HG02840 (cell line): Measurements from ENCODE around the gene HNRNPA2B1.
"Not testable (repeated sequence)": the region's sequence is repeated elsewhere in the genome, so short reads cannot be mapped to it uniquely, and the experiment has no call there.

Experiments
- ATAC-seq: cut with Tn5 transposase; IDR thresholded peaks from one replicate; pipeline ENCODE4 v1.9.1; 2021; ENCODE audit warnings: mild to moderate bottlenecking, moderate library complexity, moderate number of reproducible peaks; ENCODE audit not compliant: unreplicated experiment, low FRiP score

The HNRNPA2B1 gene

DNA sequence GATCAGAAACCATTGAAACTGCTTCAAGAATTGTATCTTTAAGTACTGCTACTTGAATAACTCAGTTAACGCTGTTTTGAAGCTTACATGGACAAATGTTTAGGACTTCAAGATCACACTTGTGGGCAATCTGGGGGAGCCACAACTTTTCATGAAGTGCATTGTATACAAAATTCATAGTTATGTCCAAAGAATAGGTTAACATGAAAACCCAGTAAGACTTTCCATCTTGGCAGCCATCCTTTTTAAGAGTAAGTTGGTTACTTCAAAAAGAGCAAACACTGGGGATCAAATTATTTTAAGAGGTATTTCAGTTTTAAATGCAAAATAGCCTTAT, 14.7 kb downstream of the HNRNPA2B1 start:
- no peak for ATAC-seq

DNA sequence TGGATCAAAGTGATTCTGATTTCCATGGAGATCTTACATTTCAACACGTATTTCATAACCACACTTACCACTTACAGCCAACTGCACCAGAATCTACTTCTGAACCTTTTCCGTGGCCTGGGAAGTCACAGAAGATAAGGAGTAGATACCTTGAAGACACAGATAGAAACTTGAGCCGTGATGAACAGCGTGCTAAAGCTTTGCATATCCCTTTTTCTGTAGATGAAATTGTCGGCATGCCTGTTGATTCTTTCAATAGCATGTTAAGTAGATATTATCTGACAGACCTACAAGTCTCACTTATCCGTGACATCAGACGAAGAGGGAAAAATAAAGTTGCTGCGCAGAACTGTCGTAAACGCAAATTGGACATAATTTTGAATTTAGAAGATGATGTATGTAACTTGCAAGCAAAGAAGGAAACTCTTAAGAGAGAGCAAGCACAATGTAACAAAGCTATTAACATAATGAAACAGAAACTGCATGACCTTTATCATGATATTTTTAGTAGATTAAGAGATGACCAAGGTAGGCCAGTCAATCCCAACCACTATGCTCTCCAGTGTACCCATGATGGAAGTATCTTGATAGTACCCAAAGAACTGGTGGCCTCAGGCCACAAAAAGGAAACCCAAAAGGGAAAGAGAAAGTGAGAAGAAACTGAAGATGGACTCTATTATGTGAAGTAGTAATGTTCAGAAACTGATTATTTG, 15.3 kb downstream of the HNRNPA2B1 start:
- ATAC-seq: no peak

DNA sequence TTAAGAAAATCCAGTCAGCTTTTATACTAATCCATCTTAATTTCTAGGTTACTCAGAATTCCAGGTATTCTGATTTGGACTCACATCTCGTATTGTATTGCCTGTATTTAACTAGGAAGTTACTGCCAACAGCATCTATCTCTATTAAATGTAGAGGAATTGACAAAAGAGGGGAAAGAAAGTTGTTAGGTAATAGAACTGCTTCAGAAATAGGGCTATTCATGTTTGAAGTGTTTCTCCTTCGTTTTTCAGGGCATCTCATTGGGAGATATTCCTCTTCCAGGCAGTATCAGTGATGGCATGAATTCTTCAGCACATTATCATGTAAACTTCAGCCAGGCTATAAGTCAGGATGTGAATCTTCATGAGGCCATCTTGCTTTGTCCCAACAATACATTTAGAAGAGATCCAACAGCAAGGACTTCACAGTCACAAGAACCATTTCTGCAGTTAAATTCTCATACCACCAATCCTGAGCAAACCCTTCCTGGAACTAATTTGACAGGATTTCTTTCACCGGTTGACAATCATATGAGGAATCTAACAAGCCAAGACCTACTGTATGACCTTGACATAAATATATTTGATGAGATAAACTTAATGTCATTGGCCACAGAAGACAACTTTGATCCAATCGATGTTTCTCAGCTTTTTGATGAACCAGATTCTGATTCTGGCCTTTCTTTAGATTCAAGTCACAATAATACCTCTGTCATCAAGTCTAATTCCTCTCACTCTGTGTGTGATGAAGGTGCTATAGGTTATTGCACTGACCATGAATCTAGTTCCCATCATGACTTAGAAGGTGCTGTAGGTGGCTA, 16.1 kb downstream of the HNRNPA2B1 start:
- not testable (repeated sequence) for ATAC-seq

DNA sequence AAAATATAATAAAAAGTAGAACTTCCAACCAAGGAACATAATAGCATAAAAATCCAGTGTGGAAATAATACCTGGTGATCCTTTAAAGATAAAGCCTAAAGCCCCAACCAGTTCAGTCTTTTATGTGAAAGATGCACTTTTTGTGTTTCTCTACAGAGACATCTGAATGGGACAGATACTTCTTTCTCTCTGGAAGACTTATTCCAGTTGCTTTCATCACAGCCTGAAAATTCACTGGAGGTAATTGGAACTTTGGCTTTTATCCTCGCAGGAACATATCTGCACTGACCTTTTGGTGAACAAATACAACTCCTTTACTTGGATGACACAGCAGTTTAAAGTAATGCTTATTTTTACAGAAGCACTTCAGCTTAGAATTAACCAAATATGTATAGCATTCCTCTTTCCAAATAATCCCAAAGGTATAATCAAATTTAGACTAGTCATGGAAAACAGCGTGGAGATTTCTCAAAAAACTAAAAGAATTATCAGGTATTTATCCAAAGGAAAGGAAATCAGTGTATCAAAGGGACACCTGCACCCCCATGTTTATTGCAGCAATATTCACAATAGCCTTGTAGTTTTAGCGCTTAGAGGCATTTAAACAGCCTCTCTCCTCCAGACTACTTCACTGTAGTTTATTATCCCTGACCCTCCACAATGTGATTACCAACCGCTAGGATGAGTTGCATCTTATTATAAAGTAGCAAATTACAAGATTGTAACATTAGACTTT, 16.8 kb downstream of the HNRNPA2B1 start:
- no peak for ATAC-seq

DNA sequence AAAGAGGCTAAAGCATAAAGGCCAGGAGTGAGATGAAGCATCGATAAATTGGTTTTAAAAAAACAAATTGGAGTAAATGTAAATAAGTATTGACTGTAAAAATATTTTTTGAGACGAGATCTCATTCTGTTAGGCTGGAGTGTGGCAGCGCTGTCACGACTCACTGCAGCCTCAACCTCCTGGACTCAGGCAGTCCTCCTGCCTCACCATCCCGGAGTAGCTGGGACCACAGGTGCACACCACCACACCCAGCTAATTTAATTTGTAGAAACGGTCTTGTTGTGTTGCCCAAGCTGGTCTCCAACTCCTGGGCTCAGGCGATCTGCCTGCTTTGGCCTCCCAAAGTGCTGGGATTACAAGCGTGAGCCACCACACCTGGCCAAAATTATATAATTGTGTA, 17.8 kb downstream of the HNRNPA2B1 start:
- no peak for ATAC-seq

DNA sequence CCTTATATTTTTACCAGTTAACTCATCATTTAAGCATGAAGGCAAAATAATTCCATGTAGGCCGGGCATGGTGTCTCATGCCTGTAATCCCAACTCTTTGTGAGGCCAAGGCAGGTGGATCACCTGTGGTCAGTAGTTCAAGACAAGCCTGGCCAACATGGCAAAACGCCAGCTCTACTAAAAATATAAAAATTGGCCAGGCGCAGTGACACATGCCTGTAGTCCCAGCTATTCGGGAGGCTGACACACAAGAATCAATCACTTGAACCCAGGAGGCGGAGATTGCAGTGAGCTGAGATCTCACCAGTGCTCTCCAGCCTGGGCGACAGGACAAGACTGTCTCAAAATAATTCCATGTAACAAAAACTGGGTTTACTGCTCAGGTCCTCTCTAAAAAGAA, 18.3 kb downstream of the HNRNPA2B1 start:
- no peak for ATAC-seq

DNA sequence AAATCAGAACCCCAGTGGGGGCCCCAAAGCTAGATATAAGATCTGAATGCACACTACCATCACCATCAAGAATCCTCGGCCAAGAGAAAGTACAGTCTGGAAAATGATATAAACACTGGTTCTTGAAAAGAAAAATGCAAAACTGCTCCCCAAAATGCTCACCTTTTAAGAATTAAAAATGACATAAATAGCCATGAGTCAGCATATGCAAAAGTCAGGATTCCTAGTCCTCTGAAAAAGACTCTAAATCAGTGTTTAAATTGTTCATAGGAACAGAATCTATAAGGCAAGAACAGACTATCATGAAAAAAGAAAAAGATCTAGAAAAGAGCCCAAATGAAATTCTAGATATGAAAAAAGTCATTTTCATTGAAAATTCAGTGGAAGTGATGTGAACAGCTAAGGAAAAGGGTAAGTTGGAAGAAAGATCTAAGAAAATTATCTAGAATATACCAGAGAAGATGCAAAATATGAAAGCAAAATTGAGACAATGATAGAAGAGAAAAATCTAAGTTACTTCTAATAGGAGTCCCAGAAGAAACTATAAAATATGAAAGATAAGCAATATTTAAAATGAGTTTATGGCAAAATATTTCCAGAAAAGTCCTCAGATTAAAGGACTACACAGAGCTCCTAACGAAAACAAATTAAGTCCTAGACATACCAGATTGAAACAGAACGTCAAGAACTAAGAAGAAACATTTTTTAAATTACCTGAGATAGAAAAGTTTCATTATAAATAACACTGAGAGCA, 18.9 kb downstream of the HNRNPA2B1 start:
- ATAC-seq: no peak

DNA sequence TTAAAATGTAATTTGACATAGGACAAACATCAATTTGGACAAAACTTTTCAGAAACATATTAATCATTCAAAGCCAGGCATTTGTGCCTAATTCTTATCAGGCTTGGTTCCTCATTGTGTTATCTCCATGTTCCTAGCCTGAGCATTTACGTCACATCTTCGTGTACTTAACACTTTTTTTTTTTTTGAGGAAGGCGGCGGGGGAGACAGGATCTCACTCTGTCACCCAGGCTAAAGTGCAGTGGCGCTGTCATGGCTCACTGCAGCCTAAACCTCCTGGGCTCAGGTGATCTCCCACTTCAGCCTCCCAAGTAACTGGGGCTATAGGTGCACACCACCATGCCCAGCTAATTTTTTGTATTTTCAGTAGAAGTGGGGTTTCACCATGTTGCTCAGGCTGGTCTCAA, 19.8 kb downstream of the HNRNPA2B1 start:
- no peak for ATAC-seq

DNA sequence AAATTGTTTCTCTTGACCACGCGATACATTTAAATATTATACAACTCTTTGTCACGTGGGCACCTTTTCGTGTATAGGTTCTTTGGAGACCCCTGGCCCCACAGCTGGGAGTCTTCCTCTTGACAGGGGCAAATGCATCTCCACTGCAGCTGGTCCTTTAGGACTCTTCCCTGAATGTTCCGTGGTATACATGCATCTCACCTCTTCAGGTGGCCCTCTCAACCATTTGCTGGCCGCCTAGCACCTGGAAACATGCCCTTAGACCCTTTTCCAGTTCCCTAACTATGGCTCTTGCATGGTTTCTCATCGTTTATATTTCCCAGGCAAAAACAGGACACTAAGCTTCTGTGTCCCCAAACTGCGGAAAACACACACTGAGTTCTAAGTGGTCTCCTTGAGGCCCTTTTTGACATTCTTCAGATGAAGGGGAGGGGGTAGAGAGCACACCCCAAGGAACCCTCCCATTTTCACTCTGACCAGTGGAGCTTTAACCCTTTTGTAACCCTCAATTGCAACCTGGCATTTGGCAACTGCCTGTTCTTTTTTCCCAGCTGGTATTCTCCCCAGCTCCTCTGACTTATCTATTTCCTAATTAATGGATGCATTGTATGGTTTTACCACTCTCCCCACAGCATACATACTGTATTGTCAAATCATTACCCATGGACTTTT, 20.6 kb downstream of the HNRNPA2B1 start:
- no peak for ATAC-seq

DNA sequence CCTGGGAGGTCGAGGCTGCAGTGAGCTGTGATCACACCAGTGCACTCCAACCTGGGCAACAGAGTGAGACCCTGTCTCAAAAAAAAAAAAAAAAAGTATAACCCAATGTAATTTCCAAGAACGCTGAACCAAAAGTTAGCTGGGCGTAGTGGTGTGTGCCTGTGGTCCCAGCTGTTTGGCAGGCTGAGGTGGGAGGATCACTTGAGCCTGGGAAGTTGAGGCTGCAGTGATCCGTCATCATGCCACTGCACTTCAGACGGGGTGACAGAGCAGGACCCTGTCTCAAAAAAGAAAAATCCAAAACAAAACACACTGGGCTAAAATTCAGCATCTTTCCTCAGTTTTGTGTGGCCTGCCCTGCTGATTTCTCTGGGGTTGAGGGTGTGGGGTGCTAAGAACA, 21.1 kb downstream of the HNRNPA2B1 start:
- no peak for ATAC-seq

DNA sequence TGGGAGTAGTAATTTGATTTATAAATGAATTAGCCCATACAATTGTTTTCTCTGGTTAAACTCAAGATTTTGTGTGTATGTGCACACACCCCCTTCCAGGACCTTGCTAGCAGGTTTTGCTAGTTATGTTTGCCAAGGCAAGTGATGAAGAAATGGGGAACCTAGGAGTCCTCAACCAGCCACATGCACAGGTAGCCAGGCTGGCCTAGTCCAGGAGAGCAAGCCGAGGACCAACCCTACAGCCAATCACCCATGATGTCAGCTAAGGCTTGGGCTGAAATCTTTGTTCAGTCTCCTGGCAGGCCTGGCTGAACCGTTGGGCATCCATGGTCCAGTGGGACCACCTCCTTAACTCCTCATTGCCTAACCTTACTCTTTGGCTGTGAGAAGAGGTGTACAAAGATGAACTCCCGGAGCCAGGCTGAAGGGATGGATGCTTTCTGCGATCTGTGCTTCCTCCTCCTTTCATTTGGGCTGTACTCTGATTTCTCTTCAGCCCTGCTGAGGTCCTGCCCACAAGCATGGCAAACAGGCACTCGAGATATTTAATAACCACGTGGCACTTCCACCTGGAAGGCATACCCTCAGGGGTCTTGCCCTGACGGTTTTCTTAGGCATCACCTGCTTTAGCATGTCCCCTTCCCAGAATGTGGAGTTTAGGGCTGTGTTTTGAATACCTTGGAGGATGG, 22.1 kb downstream of the HNRNPA2B1 start:
- no peak for ATAC-seq

DNA sequence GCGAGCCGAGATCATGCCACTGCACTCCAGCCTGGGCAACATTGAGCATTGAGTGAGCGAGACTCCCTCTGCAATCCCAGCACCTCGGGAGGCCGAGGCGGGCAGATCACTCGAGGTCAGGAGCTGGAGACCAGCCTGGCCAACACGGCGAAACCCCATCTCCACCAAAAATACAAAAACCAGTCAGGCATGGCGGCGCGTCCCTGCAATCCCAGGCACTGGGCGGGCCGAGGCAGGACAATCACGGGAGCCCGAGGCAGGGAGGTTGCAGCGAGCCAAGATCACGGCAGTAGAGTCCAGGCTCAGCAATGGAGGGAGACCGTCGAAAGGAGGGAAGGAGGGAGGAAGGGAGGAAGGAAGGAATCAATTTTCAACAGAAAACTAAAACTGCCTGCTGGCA, 23.3 kb downstream of the HNRNPA2B1 start:
- not testable (repeated sequence) for ATAC-seq

DNA sequence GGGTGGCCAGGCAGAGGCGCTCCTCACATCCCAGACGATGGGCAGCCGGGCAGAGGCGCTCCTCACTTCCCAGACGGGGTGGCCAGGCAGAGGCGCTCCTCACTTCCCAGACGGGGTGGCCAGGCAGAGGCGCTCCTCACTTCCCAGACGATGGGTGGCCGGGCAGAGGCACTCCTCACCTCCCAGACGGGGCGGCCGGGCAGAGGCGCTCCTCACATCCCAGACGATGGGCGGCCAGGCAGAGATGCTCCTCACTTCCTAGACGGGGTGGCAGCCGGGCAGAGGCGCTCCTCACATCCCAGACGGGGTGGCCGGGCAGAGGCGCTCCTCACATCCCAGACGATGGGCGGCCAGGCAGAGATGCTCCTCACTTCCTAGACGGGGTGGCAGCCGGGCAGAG, 23.9 kb downstream of the HNRNPA2B1 start:
- ATAC-seq: not testable (repeated sequence)

DNA sequence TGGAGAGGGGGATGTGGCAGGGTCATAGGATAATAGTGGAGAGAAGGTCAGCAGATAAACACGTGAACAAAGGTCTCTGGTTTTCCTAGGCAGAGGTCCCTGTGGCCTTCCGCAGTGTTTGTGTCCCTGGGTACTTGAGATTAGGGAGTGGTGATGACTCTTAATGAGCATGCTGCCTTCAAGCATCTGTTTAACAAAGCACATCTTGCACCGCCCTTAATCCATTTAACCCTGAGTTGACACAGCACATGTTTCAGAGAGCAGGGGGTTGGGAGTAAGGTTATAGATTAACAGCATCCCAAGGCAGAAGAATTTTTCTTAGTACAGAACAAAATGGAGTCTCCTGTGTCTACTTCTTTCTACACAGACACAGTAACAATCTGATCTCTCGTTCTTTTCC, 24.6 kb downstream of the HNRNPA2B1 start:
- not testable (repeated sequence) for ATAC-seq

DNA sequence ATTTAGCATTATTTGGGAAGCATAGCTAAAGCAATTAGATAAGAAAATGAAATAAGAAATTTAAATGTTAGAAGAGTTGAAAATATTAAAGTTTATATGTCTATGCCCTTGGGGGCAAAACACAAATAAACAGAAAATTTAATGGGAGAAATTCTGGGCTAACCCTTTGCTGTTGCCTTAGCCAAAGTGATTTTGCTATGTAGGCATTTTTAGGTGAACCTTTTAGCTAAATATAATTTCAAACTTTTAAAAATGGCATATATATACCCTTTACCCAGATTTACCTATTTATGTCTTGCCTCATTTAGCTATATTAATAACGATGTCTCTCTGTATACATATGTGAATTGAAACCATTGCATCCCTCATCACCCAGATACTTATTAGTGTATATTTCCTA, 28.5 kb downstream of the HNRNPA2B1 start:
- ATAC-seq: no peak

DNA sequence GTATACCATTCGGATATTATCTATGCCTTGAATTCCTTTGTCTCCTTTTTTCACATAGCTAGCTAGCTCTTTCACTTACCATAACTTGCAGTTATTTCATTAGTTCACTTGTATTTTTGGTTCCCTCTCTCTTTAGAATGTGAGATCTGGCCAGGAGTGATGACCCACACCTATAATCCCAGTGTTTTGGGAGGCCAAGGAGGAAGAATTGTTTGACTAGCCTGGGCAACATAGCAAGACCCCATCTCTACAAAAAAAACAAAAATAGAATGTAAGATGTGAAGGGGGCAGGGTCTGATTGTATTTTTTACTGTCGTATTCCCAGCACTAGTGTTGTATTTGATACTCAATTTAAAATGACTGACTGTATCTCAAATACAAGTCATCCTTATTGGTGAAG, 28.9 kb downstream of the HNRNPA2B1 start:
- ATAC-seq: no peak

DNA sequence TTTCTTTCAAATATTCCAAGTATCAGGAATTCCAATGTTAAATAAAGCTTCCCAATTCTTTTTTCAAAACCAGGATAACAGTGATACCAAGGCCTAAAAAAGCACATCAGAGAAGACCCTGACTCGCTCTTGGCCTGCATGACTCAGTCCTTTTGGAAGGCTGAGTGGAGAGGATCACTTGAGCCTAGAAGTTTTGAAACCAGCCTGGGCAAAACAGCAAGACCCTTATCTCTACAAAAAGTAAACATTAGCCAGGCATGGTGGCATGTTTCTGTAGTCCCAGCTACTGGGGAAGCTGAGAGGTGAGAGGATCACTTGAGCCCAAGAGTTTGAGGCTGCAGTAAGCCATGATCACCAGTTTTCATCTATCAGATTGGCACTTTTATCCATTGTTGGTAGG, 29.9 kb downstream of the HNRNPA2B1 start:
- no peak for ATAC-seq

DNA sequence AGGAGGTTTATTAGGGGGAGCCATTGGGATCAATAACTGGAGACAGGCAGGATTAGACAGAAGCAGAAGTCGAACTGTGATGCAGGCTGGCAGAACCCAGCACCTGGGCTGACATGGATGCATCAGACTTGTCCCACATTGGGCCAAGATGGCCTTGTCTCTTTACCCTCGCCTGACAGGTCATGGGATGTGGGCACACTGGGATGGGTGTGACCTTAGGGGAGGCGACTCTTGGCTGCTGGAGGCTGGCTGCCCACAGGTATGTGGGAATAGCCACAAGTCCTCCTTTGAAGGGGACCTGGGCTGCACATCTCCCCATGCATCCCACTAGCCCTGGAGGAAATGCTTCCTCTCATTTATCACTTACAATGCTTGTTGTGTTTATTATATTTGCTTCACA, 31.3 kb downstream of the HNRNPA2B1 start:
- ATAC-seq: no peak

DNA sequence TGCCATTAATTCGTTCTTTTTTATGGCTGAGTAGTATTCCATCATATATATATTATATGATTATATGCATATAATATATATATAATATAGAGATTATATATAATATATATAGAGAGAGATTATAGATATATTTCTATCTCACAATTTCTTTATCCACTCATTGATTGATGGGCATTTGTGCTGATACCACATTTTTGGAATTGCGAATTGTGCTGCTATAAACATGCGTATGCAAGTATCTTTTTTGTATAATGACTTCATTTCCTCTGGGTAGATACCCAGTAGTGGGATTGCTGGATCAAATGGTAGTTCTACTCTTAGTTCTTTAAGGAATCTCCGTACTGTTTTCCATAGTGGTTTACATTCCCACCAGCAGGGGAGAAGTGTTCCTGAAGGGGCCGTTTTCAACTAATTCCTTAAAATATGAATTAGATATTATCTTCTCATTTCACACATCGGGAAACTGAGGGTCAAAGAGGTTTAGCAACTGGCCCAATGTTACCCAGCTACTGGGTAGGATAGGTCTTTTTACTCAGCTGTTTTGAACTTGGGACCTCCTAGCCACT, 32.0 kb downstream of the HNRNPA2B1 start:
- ATAC-seq: no peak
